ENCODE results near the gene CUL4A.
A peak's percentile ranks its signal among the peaks of the same experiment; 100 is the strongest.

DNA sequence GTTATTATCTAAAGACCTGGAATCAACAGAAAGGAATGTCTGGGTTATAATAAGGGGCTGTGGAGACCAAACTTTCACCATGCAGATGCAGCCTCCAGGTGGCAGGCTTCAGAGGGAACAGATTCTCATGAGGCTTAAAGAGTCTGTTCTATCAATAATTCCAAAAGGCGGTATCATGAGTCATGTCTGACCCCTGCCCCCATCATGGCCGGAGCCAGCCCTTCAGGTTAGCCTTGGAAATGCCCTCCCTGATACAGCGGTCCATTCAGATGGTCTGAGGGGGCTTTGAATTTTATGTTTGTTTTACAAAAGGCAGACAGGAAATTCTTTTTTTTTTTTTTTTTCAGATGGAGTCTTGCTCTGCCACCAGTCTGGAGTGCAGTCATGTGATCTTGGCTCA lies 66.0 kb downstream of the CUL4A start:
- TF ChIP-seq, protein P1, sequence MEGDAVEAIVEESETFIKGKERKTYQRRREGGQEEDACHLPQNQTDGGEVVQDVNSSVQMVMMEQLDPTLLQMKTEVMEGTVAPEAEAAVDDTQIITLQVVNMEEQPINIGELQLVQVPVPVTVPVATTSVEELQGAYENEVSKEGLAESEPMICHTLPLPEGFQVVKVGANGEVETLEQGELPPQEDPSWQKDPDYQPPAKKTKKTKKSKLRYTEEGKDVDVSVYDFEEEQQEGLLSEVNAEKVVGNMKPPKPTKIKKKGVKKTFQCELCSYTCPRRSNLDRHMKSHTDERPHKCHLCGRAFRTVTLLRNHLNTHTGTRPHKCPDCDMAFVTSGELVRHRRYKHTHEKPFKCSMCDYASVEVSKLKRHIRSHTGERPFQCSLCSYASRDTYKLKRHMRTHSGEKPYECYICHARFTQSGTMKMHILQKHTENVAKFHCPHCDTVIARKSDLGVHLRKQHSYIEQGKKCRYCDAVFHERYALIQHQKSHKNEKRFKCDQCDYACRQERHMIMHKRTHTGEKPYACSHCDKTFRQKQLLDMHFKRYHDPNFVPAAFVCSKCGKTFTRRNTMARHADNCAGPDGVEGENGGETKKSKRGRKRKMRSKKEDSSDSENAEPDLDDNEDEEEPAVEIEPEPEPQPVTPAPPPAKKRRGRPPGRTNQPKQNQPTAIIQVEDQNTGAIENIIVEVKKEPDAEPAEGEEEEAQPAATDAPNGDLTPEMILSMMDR (IDR thresholded peaks at IDR 0.05) = peak; percentile 66 to 75 (median 73)
- TF ChIP-seq POLR2A (IDR thresholded peaks at IDR 0.05) = no peak
